Activated T-cell treated with anti-CD3 and anti-CD28 coated beads, Interleukin-2, amount 50 U/mL, for 48 hours (primary cell): Measurements from ENCODE around the gene PTCH2.
"Not testable (repeated sequence)": the region's sequence is repeated elsewhere in the genome, so short reads cannot be mapped to it uniquely, and the experiment has no call there.

Experiments
- DNase-seq, 2 experiments: peaks; one replicate each; pipeline ENCODE4 v3.0.0-alpha.2; 2020

PTCH2 gene

DNA sequence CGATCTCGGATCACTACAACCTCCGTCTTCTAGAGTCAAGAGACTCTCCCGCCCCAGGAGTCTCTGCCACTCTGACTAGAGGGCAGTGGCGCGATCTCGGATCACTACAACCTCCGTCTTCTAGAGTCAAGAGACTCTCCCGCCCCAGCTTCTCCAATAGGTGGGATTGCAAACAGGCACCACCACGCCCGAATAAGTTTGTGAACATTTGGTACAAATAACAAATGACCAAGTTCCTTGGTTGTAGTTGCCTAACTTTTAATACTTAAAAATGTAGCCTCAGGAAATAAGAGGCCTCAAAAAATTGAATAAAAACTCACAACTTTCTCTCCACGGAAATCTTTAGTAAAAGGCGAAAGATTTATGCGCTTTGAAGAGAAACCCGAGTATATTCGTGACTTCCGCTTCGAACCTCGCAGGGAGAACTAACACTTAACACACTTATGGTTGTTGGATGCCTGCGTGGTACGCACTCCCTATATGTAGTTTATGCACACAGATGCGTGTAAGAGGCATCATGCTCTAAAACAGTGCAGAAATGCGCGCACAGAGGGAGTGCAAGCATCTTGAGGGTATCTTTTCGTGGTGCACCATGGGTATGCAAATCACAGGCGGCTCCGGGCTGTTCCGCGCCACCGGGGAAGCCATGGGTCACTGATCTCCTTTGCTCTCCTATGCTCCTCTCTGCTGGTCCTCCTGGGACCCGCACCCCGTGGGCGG lies 23.3 kb downstream of the PTCH2 start:
- peak; percentile 90 to 92 for DNase-seq

DNA sequence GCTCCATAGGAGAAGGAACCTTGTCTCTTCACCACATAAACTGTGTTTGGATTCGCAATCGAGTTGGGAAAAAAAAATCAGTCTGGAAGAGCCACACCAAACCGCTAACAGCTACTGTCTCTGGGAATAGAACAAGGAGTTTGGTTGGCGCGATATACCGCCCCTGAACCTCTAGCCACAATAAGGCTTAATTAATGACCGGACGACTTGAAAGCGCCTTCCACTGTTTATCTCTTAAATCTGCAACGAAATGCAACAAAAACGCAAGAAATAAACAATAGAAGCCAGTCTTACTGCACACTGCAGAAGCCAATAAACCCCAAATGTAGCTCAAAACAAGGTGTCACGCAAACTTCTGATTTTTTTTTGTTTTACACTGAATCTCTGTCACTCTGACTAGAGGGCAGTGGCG lies 23.9 kb downstream of the PTCH2 start:
- no peak for DNase-seq

DNA sequence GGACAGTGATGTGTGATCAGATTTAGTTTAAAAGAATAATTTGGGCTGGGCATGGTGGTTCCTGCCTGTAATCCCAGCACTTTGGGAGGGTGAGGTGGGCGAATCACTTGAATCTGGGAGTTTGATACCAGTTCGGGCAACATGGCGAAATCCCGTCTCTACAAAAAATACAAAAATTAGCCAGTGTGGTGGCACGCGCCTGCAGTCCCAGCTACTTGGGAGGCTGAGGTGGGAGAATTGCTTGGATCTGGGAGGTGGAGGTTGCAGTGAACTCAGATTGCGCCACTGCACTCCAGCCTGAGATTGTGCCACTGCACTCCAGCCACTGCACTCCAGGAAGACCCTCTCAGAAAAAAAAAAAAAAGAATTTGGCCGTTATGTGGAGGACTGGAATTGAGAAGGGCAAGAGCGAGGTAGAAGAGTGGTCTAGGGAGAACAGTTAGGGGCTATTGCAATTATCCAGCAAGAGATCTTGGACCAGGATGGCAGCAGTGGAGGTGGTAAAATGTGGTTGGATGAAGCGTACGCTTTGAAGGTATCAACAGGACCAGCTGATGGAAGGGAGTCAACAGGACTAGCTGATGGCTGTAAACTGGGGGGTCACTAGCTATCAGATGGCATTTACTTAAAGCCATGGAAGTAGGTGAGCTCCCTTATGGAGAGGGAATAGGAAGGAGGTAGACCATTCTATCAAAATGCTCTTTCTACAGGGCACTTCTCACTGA lies 25.1 kb downstream of the PTCH2 start:
- no peak for DNase-seq

DNA sequence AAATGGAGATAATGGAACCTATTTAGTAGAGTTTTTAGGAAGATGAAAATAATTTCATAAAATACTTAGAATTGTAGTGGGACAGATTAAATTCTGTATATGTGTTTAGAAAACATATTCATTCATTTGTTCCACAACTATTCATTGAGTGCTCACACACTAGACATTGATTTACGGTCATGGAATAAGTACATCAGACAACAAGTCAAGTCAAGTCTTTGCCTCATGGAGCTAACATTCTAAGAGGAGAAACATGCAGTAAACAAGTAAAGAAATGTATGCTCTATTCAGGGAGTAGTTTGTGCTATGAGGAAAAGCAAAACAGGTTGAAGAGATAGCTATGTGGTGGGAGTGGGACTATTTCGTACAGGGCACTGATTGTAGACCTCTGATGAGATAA lies 25.7 kb downstream of the PTCH2 start:
- no peak for DNase-seq

DNA sequence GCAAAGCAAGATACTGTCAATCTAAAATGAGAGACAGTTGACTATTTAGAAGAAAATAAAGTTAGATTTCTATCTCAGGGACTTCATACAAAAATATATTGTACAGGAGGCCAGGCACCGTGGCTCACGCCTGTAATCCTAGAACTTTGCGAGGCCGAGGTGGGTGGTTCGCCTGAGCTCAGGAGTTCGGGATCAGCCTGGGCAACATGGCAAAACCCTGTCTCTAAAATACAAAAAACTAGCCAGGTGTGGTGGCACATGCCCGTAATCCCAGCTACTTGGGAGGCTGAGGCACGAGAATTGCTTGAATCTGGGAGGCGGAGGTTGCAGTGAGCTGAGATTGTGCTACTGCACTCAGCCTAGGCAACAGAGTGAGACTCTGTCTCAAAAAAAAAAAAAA lies 27.1 kb downstream of the PTCH2 start:
- not testable (repeated sequence) for DNase-seq

DNA sequence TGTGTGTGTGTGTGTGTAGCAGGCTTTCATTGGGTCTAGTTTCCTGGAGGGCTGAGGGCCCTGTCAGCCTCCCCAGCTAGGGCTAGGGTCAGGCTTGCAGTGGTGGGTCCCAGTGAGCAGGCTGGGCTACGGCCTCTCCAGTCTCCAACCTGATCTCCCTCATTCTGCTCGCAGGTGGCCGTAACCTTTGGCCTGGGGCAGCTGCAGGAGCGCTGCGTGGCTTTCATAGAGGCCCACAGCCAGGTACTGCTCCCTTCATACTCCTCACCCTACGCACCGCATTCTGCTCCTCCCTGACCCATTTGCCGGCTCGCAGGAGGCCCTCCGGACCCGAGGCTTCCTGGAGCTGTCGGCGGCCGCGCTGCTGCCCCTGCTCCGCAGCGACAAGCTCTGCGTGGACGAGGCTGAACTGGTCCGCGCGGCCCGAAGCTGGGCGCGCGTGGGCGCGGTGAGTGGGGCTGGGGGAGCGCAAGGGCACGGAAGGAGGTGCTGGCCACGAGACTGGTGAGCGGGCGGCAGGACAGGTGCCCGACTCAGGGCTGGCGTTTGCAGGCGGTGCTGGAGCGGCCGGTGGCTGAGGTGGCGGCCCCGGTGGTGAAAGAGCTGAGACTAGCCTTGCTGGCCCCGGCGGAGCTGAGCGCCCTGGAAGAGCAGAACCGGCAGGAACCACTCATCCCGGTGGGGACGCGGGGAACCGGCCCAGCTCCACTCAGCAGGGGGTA lies 30.1 kb downstream of the PTCH2 start:
- peak in 1 of 2 experiments; percentile 36 for DNase-seq

DNA sequence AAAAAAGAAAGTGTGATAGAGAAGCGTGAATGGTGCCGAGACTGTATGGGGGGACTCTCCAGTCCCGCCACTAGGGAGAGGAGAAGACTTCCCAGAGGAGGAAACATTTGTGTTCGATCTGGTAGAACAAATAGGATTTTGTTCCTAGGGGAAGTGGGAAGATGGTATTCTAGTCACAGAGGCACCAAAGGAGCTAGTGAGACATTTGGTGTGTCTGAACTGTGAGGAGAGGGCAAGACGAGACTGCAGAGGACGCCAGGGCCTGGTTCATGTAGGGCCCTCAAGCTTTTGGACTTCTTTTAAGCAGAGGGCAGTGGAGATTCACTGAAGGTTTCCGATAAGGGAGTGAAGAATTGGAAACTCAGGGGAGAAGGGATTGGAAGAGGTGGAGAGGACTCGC lies 31.8 kb downstream of the PTCH2 start:
- no peak for DNase-seq

DNA sequence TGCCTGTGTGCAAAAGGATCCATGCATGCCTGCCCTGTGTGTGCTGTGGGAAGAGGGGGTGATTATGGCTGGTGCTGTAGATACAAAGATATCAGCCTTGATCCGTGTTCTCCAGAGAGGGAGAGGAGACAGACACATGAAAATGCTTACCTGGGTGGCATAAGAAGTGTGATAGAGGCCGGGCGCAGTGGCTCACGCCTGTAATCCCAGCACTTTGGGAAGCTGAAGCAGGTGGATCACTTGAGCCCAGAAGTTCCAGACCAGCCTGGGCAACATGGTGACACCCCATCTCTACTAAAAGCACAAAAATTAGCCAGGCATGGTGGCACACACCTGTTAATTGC lies 32.3 kb downstream of the PTCH2 start:
- DNase-seq: not testable (repeated sequence)

DNA sequence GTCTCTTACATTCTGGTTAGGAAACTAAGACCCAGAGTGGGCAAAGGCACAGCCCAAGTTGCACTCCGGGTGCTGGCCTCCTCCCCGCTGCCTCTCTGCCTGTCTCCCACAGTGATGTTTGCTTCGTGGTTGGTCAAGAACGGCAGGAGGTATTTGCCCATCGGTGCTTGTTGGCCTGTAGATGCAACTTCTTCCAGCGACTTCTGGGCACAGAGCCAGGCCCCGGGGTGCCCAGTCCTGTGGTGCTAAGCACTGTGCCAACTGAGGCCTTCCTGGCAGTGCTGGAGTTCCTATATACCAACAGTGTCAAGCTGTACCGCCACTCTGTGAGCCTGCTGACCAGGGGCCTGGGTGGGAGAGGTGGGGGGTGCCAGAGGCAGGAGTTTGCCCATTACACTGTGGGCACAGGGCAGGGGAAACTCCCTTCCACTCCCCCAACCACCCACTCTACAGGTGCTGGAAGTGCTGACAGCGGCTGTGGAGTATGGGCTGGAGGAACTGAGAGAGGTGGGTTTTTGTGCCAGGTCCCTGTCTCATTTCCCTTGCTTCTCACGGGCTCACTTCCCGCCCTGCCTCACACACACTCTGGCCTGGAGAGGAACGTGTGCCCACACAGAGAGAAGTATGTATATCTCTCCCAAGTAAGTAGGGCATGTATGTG lies 32.8 kb downstream of the PTCH2 start:
- DNase-seq: peak; percentile 64 to 66

DNA sequence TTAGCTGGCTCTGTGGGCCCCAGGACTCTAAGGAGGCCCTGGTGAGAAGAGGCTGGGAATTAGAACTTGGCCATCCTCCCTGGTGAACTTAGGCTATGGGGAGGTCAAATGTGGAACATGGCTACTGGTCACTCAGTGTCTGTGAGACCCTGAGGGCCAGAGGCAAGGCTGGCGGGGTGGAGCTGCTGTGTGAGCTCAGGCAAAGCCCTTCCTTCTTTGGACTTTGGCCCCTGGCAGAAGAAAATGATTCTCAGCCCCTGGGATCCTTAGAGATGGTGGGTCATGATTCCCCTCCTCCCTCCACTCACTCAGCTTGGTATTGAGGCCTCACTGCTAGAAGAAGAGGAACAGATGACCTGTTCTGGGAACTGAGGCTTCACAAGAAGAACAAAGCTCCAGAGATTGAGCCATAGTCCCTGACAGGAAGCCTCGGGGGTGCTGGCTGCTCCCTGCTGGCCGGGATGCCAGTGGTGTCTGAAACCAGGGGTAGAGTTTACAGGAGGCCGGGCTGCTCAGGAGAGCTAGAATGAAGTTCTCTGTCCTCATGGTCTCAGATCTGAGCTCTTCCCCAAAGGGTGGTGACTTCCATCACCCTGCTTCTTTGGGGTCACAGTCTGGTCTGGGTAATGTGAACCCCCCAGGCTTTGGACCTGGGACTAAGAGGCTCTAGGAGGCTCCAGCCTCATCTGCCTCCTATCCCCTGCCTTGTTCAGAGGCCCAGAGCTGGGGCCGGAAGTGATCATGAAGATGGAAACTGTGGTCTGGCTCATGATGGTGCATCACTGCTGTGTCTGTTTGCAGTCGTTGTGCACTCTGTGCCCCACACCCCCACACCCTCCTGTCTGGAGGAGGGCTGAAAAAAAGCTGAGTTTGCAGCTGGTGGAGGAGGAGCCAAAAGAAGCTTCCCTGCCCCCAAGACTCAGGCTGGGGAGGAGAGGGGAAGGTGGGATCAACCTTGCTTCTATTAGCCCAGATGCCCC lies 33.8 kb downstream of the PTCH2 start:
- DNase-seq: peak; percentile 88 to 90

DNA sequence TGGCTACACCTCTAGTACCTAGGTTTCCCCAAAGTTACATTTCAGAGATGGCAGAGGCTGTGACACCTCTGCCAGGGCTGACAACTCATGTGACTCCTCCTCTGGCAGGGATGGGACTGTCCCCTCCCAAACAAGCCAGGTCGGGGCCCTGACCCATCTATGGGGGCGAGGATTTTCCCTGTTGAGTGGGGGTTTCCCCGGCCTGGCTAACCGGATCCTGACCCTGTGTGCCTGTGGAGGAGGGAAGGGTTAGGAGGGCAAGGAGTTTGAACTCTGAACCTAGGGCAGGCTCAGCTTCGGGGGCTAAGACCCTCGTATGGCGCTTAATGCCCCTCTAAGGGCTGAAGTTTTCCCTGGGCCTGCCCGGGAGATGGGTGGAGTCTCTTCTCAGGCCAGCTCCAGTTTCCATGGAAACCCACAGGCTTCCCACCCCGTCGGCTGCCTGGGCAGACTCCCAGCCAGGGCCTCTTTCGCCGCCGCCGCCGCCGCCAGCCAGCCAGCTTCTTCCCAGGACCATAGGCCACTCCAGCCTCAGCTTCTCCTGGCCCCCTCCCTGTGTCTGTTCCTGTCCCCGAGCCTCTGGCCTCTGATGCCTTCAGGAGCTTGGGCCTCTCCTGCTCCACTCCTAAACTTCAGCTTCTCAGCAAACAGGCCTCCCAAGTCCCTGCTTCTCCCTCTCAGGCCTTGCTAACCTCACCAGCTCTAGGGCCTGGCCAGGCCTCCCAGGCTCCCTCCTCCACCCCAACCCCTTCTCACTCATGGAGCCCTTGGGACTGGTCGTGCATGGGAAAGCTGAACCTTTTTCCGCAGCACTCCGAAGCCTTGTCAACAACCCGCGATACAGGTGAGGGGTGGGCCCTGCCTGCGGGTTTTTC lies 34.8 kb downstream of the PTCH2 start, which contains the start of gene BTBD19:
Gene BTBD19, plus strand, starts transcription at position 461 of the 875 bp plus-strand sequence. Its CDS starts 298 bp downstream, at position 759.
- peak; percentile 89 to 90 for DNase-seq

DNA sequence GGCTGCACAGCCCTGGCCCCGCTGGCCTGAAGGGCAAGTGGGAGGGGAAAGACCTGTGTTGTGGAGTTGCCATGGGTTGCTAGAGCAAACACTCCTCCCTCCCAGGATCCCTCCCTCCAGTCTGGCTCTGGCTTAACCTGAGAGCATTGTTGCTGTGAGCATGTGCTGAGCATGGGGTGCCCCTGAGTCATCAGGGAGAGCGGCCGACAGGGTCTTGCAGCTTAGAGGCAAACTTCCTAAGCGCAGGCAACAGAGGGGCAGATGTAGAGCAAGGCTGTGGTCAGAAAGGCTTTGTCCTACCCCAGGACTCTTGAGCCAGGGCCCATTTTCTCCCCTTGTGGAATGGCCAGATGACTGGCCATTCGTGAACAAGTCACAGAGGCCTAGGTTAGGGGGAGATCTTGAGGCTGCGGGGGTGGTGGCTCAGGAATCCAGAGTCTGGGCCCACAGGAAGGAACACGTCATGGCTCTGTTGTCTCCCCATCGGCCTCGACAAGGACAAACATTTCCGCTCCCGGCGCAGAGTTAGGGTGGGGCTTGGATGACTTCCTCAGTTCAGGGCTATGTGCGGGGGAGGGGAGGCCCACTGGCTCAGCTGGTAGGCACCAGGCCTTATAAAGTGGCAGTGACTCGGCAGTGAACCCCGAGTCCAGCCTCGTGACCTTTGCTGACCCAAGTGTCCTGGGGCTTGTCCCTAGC lies 35.5 kb downstream of the PTCH2 start:
- peak; percentile 93 to 94 for DNase-seq

DNA sequence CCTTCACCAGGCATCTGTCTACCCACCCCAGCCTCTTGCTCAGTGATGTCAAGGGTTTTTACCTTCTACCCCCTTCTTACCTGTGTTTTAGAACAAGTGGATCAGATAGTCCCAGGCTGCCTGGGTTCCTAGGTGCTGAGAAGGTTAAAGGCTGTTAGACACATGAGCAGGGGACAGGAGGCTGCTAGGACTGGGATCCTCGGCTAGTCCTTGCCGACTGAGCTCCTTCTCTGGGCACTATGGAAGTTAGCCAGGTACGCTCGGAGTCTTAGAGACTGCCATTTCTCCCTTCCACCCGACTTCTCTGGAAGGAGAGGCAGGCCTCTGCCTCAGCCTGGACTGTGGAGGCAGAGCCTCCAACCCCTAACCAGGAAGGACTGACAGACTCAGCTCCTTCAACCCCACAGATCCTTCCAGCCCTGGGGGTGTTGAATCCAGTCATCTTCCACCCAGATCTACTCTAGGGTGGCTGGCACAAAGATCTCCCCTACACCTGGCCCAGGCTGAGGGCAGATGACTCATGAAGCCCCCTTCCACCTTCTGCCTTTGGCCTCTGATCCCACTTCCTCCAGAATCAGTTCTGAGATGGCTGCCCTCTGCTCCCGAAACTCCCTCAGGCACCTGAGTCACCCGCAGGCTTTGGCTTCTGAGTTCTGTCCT lies 36.2 kb downstream of the PTCH2 start, which contains the start of gene DYNLT4:
Gene DYNLT4, minus strand, starts transcription at position 648 of the 660 bp plus-strand sequence. CDS start 683 bp downstream, outside the sequence.
- no peak for DNase-seq

DNA sequence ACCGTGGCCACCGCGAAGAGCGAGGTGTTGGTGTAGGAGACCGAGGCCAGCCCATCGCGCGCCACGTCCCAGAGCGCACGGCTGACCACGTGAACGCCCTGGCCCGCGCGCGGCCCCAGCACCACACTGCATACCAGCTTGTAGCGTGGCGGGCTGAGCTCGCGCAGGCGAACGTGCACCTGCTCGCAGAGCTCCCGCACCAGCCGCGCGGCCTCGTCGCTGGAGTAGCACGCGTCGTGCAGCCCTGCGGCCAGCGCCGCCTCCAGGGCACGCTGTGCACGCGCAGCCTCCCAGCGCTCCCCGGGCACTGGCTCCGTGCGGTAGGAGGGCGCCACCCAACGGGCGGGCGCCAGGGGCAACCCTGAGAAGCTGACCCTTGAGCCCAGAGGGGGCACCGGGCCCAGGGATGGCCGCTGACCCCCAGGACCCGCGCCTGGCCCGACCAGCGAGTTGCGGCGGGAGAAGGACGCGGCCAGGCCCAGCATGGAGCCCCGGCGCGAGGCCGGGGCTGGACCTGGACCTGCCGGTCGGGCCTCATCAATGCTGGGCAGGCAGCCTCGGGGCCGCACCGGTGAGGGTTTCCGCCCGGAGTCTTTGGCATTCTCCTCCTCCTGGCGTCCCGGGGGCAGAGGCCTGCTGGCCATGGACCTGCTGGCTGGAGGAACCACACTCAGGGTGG lies 36.9 kb downstream of the PTCH2 start:
- DNase-seq: no peak

DNA sequence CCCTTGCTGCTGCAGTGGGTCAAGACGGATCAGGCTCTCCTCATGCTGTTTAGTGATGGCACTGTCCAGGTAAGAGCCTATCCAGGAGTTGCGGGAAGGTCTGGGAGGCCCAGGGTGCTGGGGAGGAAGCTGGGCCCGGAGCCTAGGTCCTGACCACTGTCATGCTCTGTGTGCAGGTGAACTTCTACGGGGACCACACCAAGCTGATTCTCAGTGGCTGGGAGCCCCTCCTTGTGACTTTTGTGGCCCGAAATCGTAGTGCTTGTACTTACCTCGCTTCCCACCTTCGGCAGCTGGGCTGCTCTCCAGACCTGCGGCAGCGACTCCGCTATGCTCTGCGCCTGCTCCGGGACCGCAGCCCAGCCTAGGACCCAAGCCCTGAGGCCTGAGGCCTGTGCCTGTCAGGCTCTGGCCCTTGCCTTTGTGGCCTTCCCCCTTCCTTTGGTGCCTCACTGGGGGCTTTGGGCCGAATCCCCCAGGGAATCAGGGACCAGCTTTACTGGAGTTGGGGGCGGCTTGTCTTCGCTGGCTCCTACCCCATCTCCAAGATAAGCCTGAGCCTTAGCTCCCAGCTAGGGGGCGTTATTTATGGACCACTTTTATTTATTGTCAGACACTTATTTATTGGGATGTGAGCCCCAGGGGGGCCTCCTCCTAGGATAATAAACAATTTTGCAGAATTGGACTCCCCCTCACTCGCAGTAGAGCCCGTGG lies 37.6 kb downstream of the PTCH2 start:
- DNase-seq: peak in 1 of 2 experiments; percentile 29

DNA sequence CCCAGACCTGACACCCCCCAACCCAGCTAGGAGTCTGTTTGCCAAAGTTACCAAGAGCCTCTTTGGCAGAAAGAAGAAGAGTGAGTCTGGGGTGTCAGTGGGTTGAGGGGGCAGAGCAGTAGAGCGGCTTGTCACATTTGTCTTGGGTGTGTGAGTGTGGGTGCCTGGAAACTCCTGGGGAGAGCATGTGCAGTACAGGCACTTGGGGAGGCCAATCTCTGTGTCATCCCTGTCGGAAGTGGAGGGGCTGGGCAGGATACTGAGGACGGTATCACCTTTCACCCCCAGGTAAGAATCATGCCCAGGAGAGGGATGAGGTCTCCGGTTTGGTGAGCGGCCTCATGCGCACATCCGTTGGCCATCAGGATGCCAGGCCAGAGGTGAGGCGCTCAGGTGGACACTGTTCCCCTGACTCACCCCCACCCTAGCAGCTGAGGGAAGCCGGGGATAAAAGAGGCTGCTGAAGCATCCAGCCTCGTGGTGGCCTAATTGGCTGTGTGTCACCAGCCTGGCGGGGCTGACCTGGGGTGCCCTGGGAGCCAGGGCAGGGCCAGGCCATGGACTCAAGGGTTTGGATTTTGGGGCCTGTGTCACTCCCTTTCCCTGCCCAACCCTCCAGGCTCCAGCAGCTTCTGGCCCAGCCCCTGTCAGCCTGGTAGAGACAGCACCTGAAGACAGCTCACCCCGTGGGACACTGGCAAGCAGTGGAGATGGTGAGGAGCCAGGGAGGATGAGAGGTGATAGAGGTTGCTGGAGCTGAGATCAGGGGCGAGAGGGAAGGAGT lies 39.5 kb downstream of the PTCH2 start:
- DNase-seq: no peak

DNA sequence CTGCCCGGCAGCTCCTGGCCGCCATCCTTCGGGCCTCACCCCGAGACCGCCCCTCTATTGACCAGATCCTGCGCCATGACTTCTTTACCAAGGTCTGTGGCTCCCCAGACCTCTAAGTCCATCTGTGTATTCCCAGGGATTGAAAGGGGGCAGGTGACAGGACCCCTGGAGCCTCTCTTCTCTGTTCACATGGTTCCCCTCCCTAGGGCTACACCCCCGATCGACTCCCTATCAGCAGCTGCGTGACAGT lies 40.1 kb downstream of the PTCH2 start:
- DNase-seq: no peak
